ENCODE data around the gene MAMDC4.

DNA sequence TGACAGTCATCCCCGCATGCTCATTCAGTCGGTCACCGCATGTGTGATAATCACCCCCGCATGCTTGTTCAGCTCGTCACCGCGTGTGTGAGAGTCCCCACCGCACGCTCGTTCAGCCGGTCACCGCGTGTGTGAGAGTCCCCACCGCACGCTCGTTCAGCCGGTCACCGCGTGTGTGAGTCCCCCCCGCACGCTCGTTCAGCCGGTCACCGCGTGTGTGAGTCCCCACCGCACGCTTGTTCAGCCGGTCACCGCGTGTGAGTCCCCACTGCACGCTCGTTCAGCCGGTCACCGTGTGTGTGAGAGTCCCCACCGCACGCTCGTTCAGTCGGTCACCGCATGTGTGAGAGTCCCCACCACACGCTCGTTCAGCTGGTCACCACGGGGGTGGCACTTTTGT, 37.7 kb downstream of the MAMDC4 start:
- TF ChIP-seq, protein P1, sequence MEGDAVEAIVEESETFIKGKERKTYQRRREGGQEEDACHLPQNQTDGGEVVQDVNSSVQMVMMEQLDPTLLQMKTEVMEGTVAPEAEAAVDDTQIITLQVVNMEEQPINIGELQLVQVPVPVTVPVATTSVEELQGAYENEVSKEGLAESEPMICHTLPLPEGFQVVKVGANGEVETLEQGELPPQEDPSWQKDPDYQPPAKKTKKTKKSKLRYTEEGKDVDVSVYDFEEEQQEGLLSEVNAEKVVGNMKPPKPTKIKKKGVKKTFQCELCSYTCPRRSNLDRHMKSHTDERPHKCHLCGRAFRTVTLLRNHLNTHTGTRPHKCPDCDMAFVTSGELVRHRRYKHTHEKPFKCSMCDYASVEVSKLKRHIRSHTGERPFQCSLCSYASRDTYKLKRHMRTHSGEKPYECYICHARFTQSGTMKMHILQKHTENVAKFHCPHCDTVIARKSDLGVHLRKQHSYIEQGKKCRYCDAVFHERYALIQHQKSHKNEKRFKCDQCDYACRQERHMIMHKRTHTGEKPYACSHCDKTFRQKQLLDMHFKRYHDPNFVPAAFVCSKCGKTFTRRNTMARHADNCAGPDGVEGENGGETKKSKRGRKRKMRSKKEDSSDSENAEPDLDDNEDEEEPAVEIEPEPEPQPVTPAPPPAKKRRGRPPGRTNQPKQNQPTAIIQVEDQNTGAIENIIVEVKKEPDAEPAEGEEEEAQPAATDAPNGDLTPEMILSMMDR (conservative IDR thresholded peaks at IDR 0.05; ENCODE audit: low read length), result no peak
- TF ChIP-seq EZH2phosphoT487 (IDR thresholded peaks at IDR 0.05; ENCODE audit: borderline replicate concordance, low read depth, low read length), result no peak
